Measurements from ENCODE around the gene MLPH. TPM values are rescaled to one million over a fixed set of nuclear protein-coding genes. Genes with fewer than 3 reads are reported as not detected.

The MLPH gene
- total RNA-seq, 4 donors from 2014 or later = 59.7 to 889 (median 182) TPM

- Histone ChIP-seq H3K4me3 (no peak overlapping the region), H3K4me1 (peaks cover 0 to under 1% (median 0%) of the 10 kb centered on the region in 4 donors), H3K27ac (no peak overlapping the region), H3K27me3 (no peaks in the 10 kb centered on the region), H3K9me3 (peaks cover 5 to 12% of the 10 kb centered on the region in 2 donors), H3K36me3 (no peaks in the 10 kb centered on the region)
- DNase-seq = no peak
- in situ Hi-C loops (cut with MboI; ENCODE audit: low pct_ligation_motif_present in 1 of 4, low pct_unique_long_range_greater_than_20kb in 1 of 4, low sequenced_read_pairs in 3 of 4) (no loop called here), intact Hi-C loops (cut with DNase I; ENCODE audit: low total_unique reads) (no loop called here)
- whole genome bisulfite sequencing, 2 donors (ENCODE audit: low coverage in 1 of 2) = 90% methylated on average over 21 of the region's 21 CpGs; no CpG with 5 or more reads in 1 of the 2 donors
- TF ChIP-seq POLR2A (IDR thresholded peaks at IDR 0.05) (no peak), EP300 (IDR thresholded peaks at IDR 0.05; ENCODE audit: low read depth) (no peak), CTCF (IDR thresholded peaks at IDR 0.05) (no peak), POLR2AphosphoS5 (IDR thresholded peaks at IDR 0.05) (no peak)
Measured at GRCh38 chr2:237495521-237496117, 8.6 kb downstream of the MLPH start.

GRCh38 chr2:237496428-237496827, 9.4 kb downstream of the MLPH start:
- Histone ChIP-seq H3K27me3 (no peaks in the 10 kb centered on the region), H3K36me3 (no peaks in the 10 kb centered on the region), H3K9me3 (peaks cover 0 to 6% of the 10 kb centered on the region in 2 donors), H3K4me1 (no peaks in the 10 kb centered on the region), H3K27ac (no peak overlapping the region), H3K4me3 (no peak overlapping the region)
- in situ Hi-C loops (cut with MboI; ENCODE audit: low pct_ligation_motif_present in 1 of 4, low pct_unique_long_range_greater_than_20kb in 1 of 4, low sequenced_read_pairs in 3 of 4) (no loop called here), intact Hi-C loops (cut with DNase I; ENCODE audit: low total_unique reads) (no loop called here)
- 75 to 89% methylated on average over 2 to 8 of the region's 8 CpGs for WGBS, 2 donors (ENCODE audit: low coverage in 1 of 2)
- no peak for TF ChIP-seq EP300 (IDR thresholded peaks at IDR 0.05; ENCODE audit: low read depth)
- no peak for TF ChIP-seq POLR2AphosphoS5 (IDR thresholded peaks at IDR 0.05)
- TF ChIP-seq CTCF (IDR thresholded peaks at IDR 0.05) = no peak
- DNase-seq = no peak

- WGBS, 2 donors (ENCODE audit: low coverage in 1 of 2) = 87 to 89% methylated on average over 12 to 23 of the region's 23 CpGs
- Histone ChIP-seq H3K27me3 (no peaks in the 10 kb centered on the region), H3K4me1 (peaks cover 0 to 6% (median 4%) of the 10 kb centered on the region in 4 donors), H3K4me3 (no peak overlapping the region), H3K36me3 (no peaks in the 10 kb centered on the region), H3K9me3 (no peaks in the 10 kb centered on the region), H3K27ac (no peak overlapping the region)
- intact Hi-C loops (cut with DNase I; ENCODE audit: low total_unique reads) (no loop called here), in situ Hi-C loops (cut with MboI; ENCODE audit: low pct_ligation_motif_present in 1 of 4, low pct_unique_long_range_greater_than_20kb in 1 of 4, low sequenced_read_pairs in 3 of 4) (no loop called here)
- DNase-seq = no peak
- TF ChIP-seq EP300 (IDR thresholded peaks at IDR 0.05; ENCODE audit: low read depth) (no peak), POLR2AphosphoS5 (IDR thresholded peaks at IDR 0.05) (no peak), POLR2A (IDR thresholded peaks at IDR 0.05) (no peak), CTCF (IDR thresholded peaks at IDR 0.05) (no peak)
Measured at GRCh38 chr2:237497009-237497837, 10.2 kb downstream of the MLPH start.

GRCh38 chr2:237497838-237498186, 10.8 kb downstream of the MLPH start:
- in situ Hi-C loops (cut with MboI; ENCODE audit: low pct_ligation_motif_present in 1 of 4, low pct_unique_long_range_greater_than_20kb in 1 of 4, low sequenced_read_pairs in 3 of 4) = no loop called here
- WGBS, 2 donors (ENCODE audit: low coverage in 1 of 2) = 70 to 81% methylated on average over 9 to 10 of the region's 10 CpGs
- Histone ChIP-seq H3K27ac (no peak overlapping the region), H3K9me3 (no peaks in the 10 kb centered on the region), H3K4me1 (peaks cover 0 to 12% (median 9%) of the 10 kb centered on the region in 4 donors), H3K27me3 (no peaks in the 10 kb centered on the region), H3K4me3 (no peak overlapping the region), H3K36me3 (no peaks in the 10 kb centered on the region)
- TF ChIP-seq EP300 (IDR thresholded peaks at IDR 0.05; ENCODE audit: low read depth) = no peak
- TF ChIP-seq CTCF (IDR thresholded peaks at IDR 0.05) = no peak
- TF ChIP-seq POLR2AphosphoS5 (IDR thresholded peaks at IDR 0.05) = no peak
- TF ChIP-seq POLR2A (IDR thresholded peaks at IDR 0.05) = no peak
- no peak for DNase-seq
- intact Hi-C loops (cut with DNase I; ENCODE audit: low total_unique reads) = no loop called here

Data from transverse colon (tissue), 4 donors.